GM18870 (cell line): ENCODE measurements around the gene CD163.
"Not testable (repeated sequence)": the region's sequence is repeated elsewhere in the genome, so short reads cannot be mapped to it uniquely, and the experiment has no call there.

Experiments used
- ATAC-seq: cut with Tn5 transposase; IDR thresholded peaks from one replicate; pipeline ENCODE4 v1.9.1; 2021; ENCODE audit warnings: moderate library complexity; ENCODE audit not compliant: unreplicated experiment

The CD163 gene

DNA sequence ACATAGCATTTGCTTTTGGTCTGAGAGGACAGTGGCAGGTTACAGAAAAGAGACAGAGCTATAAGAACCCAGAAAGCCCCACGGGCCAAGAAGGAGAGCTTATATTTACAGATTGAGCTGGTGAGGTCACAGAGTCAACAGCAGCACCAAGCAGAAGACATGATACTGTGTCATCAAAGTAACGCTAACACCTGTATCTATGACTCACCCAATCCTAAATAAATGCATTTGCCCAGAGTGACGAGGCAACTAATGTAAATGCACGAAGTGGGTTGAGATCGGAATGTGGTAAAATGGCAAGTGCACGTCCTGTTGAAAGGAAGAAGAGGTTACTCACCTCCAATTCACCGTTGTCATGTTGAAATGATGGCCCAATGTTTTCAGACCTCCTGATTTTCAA lies 52.9 kb downstream of the CD163 start:
- ATAC-seq: no peak

DNA sequence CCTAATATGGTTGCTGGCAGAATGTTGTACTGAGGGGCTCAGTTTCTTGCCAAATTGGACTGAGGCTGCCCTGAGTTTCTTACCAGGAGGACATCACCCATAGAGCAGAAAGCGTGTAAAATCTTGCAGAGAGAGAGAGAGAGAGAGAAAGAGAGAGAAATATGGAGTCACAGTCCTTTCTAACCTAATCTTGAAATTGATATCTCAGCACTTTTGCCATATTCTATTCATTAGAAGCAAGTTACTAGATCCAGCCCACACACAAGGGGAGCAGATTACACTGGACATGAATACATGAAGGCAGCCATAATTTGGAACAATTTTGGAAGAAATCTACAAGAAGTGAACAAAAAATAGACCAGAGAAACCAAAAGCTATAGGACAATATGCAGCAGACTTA lies 55.5 kb downstream of the CD163 start:
- ATAC-seq: no peak

DNA sequence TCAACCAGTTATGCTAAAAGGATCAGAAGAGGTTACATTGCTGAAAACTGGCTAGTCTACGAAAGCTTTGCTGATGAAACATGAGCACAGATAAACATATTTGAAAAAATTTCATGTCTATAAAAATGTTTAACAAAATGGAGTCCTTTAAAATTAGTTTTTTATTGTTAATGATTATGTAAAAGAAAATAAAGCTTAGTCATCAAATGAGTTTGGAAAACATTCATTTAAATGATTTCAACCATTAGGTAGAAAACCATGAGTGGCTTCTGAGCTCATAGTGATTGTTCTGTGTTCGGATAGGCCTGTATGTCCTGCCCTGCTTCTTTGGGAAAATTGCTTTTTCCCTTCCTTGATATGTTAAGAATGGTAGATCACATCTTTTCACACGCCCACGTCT lies 59.0 kb downstream of the CD163 start:
- no peak for ATAC-seq

DNA sequence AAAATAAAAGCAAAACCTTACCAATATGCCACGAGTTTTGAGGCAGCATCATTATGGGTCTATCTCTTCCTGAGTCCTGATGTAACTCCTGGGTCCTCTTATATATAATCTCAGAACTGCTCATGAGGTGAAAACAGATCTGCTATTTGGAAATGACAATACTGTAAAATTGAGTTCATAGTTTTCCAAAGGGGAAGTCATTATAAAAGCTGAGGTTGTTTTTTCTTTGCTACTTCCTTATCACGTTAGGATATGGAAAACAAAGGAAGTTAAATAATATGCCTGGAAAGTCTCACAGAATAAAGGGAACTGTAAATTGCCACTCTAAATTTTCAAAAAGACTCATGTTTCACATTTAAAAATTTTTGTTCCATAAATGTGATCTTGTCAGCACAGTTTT lies 59.5 kb downstream of the CD163 start, which contains the start of gene CD163L1:
Gene CD163L1, minus strand, starts transcription at position 78 of the 400 bp plus-strand sequence. Its CDS starts 26 bp downstream, at position 52.
- no peak for ATAC-seq

DNA sequence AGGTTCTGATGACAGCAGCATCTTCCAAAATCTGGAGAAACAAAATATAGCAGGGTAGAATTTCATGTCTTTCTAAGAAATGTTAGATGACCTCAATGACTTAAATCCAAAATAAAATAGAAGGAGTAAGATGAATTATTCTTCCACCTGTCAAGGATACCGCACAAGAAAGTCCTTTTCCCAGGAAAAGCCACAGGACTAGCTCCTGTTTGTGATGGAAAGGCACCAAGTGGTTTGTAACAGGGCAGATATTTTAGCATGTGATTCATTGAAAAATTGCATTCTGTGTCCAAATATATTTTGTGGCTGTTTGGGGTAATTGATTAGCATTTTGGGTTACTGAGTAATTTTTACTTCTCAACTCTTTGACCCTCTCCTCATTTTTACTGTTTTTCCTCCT lies 62.4 kb downstream of the CD163 start:
- ATAC-seq: no peak

DNA sequence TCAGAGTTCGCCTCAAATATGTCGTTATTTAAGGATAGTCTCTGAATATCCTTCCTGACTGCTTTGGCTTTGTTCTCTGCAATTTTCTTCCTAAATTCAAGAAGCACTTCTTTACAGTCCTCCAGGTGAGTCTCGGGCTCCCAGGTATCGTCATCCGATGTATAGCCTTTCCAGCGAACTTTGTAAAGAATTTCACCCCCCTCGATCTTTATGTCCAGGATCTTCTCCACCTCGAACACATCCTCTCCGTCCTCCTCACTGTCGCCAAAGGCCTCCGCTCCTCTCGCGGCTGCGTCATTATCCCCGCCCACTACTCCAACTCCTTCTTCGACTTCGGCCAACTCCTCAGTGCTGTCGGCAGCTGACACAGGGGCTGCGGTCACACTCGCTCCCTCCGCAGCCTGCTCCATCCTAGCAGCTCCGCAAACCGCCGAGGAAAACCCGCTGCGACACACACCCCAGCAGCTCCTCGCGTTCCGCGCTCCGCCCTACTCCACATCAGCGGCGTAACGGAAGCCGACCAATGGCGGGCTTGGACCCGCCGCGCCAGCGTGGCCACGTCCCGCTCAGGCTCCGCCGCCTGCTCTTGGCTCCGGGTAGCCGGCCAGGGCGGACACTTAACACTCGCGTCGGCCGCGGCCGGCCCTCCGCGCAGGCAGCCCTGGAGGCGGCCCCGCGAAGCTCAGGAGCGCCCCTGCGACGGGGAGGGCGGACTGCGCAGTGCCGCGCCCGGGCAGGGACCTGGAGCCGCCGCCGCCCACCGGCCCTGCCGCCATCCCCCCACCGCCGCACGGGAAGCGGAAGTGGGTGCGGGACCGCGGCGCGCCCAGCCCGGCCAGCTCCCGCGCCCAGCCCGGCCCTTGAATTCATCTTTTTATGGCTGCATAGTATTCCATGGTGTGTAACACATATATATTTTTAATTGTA lies 63.7 kb downstream of the CD163 start:
- no peak for ATAC-seq

DNA sequence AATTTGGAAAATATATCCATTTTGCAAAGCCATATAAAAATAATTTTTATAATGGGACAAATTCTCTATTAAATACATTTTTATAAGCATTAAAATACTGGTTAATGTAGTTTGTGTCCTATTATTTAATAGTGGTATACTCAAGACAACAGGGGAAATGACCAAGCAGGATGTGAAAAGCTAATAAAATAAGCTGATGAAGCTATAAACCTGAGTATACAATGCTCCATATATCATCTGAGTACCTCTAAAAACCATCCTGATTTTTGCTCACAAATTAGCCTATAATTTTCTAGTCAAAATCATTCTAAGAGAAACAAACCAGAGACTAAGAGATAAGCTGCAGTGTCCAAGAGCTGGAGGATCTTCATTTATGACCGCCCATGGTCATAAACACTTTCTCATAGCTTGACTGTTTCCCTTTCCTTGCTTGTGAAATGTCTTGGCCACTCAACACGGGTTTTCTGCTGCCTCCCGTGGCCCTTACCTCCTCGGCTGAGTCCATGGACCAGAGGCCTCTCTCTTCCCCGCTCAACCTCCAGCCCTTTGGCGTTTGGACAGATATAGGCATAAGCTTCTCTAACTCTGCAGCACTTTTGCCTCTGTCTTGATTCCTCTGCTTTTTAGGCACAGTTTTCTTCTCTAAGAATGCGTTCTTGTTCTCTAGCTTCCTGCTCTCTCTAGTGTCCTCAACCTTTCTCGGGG lies 65.1 kb downstream of the CD163 start:
- ATAC-seq: not testable (repeated sequence)

DNA sequence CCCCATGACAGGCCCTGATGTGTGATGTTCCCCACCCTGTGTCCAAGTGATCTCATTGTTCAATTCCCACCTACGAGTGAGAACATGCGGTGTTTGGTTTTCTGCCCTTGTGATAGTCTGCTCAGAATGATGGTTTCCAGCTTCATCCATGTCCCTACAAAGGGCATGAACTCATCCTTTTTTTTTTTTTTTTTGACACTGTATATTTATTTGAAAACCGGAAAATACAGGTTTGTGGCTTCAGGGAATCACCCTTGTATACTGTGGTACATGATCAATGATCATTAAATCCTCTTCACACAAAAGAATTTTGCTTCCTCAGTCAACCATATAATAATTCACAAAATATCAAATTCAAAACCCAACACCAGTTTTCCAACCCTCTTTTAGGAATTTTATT lies 66.1 kb downstream of the CD163 start:
- not testable (repeated sequence) for ATAC-seq

DNA sequence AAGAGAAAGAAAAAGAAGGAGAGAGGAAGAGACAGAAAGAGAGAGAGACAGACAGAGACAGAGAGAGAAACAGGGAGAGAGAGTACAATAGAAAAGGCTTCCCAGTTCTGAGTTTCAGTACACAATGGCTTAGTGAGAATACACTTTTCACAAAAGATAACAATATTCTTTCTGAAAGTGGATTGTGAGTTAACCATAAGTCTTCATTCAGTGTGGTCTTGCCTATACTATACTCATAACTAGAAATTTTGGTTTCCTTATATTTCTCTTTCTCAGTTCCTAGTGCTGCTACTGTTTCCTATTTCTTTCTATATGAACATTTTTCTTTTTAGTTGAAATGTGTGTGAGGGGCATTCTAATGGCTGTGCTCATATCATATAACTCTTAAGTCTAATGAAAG lies 68.9 kb downstream of the CD163 start:
- no peak for ATAC-seq

DNA sequence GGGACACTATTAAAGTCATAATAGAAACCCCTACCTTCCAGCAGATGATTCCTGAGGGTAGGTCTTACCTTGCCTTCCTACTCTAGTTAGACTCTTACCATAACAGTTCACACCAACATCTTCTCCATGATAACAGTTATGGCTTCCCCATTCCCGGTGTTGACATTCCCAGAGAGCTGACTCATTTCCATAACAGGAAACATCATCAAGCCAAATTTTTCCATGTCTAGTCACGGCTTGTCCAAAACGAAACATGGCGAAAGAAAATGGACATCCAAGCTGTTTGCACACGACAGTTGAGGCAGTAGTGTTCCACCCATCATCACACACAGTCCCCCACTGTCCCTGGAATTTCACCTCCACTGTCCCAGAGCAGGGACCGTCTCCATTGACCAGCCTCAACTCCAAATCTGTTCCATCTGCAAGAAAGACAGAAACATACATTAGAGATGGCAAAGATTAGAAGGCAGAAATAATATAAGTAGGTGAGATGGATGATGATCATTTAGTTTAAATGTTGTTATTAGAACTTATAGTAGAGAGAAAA lies 70.2 kb downstream of the CD163 start:
- ATAC-seq: no peak

DNA sequence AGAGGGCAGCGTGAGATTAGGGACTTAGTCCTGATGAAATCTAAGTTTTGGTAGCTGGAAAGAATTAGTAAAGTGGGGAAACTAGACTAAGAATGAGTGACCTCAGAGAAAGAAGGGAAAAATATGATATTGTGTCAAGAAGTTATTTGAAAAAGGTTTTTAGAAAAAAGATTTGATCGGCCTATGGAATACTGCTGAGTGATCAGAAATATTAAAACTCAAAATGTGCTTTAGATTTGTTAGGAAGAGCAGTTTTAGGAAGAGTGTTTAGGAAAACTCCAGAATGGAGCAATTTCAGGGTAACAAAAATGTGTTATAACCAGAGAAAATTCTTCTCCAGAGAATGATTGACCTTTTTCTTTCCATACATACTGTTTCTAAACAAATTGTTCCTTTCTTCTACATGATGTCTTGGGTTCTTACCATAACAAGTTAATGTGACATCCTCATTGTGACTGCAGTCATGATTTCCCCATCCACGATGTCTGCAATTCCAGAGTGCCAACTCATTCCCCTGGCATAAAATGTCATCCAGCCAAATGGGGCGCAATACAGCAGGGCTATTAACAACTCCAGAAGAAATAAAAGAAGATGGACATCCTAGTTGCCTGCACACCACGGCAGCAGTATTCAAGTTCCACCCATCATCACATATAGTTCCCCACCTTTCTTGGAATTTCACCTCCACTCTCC lies 71.4 kb downstream of the CD163 start:
- ATAC-seq: no peak
